Ovary (tissue), 9 donors: Measurements from ENCODE around the gene FBXO11. TPM values are rescaled to one million over a fixed set of nuclear protein-coding genes. Genes with fewer than 3 reads are reported as not detected.

Experiments
- DNase-seq, 5 donors: peaks; one replicate each; pipeline ENCODE4 v3.0.0-alpha.2; 2019 to 2020
- H3K27ac ChIP-seq, 2 donors: fragments of 200-600 bp; one replicate each; pipeline versions ENCODE4 v1.5.1 to v1.8.0; 2019 to 2022
- H3K27me3 ChIP-seq: fragments of 200-600 bp; one replicate; pipeline ENCODE4 v1.8.0; 2022
- H3K36me3 ChIP-seq: fragments of 200-600 bp; sonication (generic); one replicate; pipeline ENCODE4 v1.5.1; 2019
- H3K4me1 ChIP-seq: one replicate; pipeline ENCODE4 v1.8.1; 2013; ENCODE audit warnings: mild to moderate bottlenecking, moderate library complexity; ENCODE audit not compliant: insufficient read depth
- H3K4me3 ChIP-seq: fragments of 200-600 bp; sonication (generic); one replicate; pipeline ENCODE4 v1.5.1; 2017
- H3K9me3 ChIP-seq, 2 donors: fragments of 200-600 bp in 1 of 2; sonication (generic) in 1 of 2; one replicate each; pipeline versions ENCODE4 v1.5.1 to v1.8.1; 2013 to 2019; ENCODE audit warnings: mild to moderate bottlenecking in 1 of 2, moderate library complexity in 1 of 2
- EP300 ChIP-seq: sonication (generic); formaldehyde crosslinking; IDR thresholded peaks from one replicate; pipeline ENCODE4 v1.6.1; 2017; ENCODE audit warnings: antibody characterized with exemption
- POLR2A ChIP-seq: fragments of 450-650 bp; IDR thresholded peaks from one replicate; pipeline ENCODE4 v1.6.1; 2017; ENCODE audit warnings: antibody characterized with exemption, mild to moderate bottlenecking, moderate library complexity
- WGBS, 3 donors: extraction: QIAGEN DNeasy Blood & Tissue Kit in 1 of 3; methylation state at CpG; one replicate each; pipeline versions ENCODE4 v1.1.5 to v1.1.7; 2013 to 2017; 5-methylcytosine and 5-hydroxymethylcytosine counted together
- intact Hi-C, 4 donors: fragments of 100-400 bp; cut with DNase I; formaldehyde crosslinking; loops; one replicate each; pipeline versions ENCODE4 v1.11.0 to v1.15.1; 2022 to 2023
- polyA plus RNA-seq, 2 donors: library from polyadenylated mRNA; stranded (reverse); fragments of 200-250 nt in 1 of 2; fragments of 350-450 nt in 1 of 2; fragmentation: Illumina TruSeq in 1 of 2; extraction: RNeasy Lipid Tissue Mini Kit (QIAGEN cat#74804) in 1 of 2; gene quantifications; one replicate each; pipeline ENCODE4 v1.2.3, GENCODE V29; 2013 to 2014
- total RNA-seq, 7 donors: library from RNA; depleted of rRNA in 2 of 7; stranded (reverse); fragments of >200 nt in 2 of 7; fragmentation: NEBNext Ultra II Directional in 3 of 7; extraction: Animal tissue kit (Norgen Biotek cat#: 25700) in 3 of 7; gene quantifications; one replicate each; pipeline versions ENCODE4 v1.1.0 to v1.2.4, GENCODE V29; 2016 to 2023
- TF ChIP-seq, protein P1 (sequence below), 3 donors: fragments of 450-650 bp in 2 of 3; fragments of 200-600 bp in 1 of 3; IDR thresholded peaks; one replicate each; pipeline versions ENCODE4 v1.5.1 to v1.8.0; 2016 to 2022; ENCODE audit warnings: antibody characterized with exemption in 3 of 3, mild to moderate bottlenecking in 1 of 3
- donor health status: DM: no; HTN: no; CAD: no; lungs with moderate emphysema.
- donor health status: DM: no; HTN: no; CAD: no.
- donor health status: Bipolar disorder and iron deficiency.
- donor health status: DM: yes; HTN: yes; CAD: no.
- donor health status: DM: no; HTN: no; CAD: no.
- donor health status: DM: yes; HTN: yes; CAD: no.

The FBXO11 gene
- total and polyA plus RNA-seq, 9 donors: 35.6 to 85.9 (median 71.1) TPM

DNA sequence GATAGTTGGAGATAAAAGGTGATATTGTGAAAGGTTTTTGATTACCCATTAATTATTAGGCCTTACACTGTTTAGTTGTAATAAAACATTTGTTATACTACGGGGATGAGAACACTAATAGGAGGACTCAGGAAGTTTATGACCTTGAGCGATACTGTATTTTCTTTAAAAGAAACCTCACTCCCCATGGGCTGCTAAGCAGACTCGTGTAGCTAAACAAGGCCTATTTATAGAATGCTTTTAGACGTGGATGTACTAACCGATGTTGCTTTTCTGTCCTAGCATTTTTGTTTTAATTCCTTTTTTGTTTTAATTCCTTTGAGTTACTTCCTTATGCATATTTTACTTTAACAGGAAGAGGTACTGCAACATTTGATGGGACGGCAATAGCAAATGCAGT, 100.4 kb downstream of the FBXO11 start:
- DNase-seq: no peak
- intact Hi-C loops: no loop called here
- peaks cover 0 to 9% of the 10 kb centered on the region in 2 donors for H3K9me3 ChIP-seq
- no peaks in the 10 kb centered on the region for H3K36me3 ChIP-seq
- H3K27ac ChIP-seq: no peak overlapping the region
- WGBS, 3 donors: 7 to 17% (median 8%) methylated on average over 6 of the region's 6 CpGs
- H3K27me3 ChIP-seq: no peaks in the 10 kb centered on the region
- TF ChIP-seq POLR2A (no peak), EP300 (no peak)
- TF ChIP-seq, protein P1, sequence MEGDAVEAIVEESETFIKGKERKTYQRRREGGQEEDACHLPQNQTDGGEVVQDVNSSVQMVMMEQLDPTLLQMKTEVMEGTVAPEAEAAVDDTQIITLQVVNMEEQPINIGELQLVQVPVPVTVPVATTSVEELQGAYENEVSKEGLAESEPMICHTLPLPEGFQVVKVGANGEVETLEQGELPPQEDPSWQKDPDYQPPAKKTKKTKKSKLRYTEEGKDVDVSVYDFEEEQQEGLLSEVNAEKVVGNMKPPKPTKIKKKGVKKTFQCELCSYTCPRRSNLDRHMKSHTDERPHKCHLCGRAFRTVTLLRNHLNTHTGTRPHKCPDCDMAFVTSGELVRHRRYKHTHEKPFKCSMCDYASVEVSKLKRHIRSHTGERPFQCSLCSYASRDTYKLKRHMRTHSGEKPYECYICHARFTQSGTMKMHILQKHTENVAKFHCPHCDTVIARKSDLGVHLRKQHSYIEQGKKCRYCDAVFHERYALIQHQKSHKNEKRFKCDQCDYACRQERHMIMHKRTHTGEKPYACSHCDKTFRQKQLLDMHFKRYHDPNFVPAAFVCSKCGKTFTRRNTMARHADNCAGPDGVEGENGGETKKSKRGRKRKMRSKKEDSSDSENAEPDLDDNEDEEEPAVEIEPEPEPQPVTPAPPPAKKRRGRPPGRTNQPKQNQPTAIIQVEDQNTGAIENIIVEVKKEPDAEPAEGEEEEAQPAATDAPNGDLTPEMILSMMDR (IDR thresholded peaks at IDR 0.05): no peak
- H3K4me3 ChIP-seq: no peak overlapping the region
- no peaks in the 10 kb centered on the region for H3K4me1 ChIP-seq

DNA sequence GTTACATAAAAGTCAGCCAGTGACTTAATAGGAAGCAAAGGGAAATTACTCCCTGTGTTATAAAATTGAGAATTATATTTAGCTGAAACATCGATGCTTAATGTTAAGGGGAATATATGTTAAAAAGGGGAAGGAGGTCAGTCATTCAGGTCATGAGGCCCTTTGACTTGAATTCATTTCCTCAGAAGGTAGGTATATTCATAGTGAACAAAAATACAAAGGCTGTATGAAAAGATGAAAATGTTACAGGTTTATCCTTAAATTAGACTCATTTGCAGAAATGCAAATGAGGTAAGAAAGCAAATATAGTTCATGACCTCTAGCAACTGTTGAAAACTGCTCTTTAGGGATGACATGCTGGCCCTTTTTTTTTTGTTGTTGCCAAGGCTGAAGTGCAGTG, 102.5 kb downstream of the FBXO11 start:
- DNase-seq: no peak
- no peaks in the 10 kb centered on the region for H3K27me3 ChIP-seq
- WGBS, 3 donors: 90 to 99% (median 94%) methylated on average over 1 of the region's 1 CpG
- H3K27ac ChIP-seq: no peak overlapping the region
- TF ChIP-seq, protein P1 (IDR thresholded peaks at IDR 0.05): no peak
- no peak for TF ChIP-seq EP300
- no peak for TF ChIP-seq POLR2A
- intact Hi-C loops: no loop called here
- no peaks in the 10 kb centered on the region for H3K36me3 ChIP-seq
- H3K9me3 ChIP-seq: peaks cover 0 to 9% of the 10 kb centered on the region in 2 donors
- H3K4me3 ChIP-seq: no peak overlapping the region
- no peaks in the 10 kb centered on the region for H3K4me1 ChIP-seq

DNA sequence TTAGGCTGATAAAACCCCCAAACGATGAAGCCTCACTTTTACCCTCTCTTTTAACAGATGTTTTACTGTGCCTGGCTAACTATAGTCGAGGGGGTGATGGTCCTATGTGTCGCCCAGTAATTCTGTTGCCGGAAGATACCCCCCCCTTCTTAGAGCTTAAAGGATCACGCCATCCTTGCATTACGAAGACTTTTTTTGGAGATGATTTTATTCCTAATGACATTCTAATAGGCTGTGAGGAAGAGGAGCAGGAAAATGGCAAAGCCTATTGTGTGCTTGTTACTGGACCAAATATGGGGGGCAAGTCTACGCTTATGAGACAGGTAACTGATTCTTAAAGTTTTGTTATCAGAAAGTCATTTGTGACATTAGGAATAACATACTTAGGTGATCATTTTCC, 102.9 kb downstream of the FBXO11 start:
- no peaks in the 10 kb centered on the region for H3K4me1 ChIP-seq
- intact Hi-C loops: no loop called here
- no peaks in the 10 kb centered on the region for H3K36me3 ChIP-seq
- peaks cover 0 to 9% of the 10 kb centered on the region in 2 donors for H3K9me3 ChIP-seq
- H3K27ac ChIP-seq: no peak overlapping the region
- WGBS, 3 donors: 97 to 99% (median 99%) methylated on average over 7 of the region's 7 CpGs
- TF ChIP-seq, protein P1 (IDR thresholded peaks at IDR 0.05): no peak
- no peak for TF ChIP-seq POLR2A
- no peak for TF ChIP-seq EP300
- DNase-seq: no peak
- H3K27me3 ChIP-seq: no peaks in the 10 kb centered on the region
- no peak overlapping the region for H3K4me3 ChIP-seq

DNA sequence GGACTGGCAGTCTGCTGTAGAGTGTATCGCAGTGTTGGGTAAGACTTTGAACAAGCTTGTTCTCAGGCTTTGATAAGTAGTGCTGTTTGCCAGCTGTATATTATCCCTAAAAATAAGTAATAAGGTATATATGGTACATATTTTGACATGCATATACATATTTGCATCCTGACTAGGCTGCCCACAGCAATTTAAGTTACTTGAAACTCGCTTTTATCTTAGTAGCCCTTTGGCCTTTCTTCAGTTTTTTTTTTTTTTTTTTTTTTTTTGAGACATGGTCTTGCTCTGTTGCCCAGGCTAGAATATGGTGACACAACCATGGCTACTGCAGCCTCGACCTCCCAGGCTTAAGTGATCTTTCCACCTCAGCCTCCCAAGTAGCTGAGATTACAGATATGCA, 105.2 kb downstream of the FBXO11 start:
- peaks cover 0 to 9% of the 10 kb centered on the region in 2 donors for H3K9me3 ChIP-seq
- no peaks in the 10 kb centered on the region for H3K4me1 ChIP-seq
- no peaks in the 10 kb centered on the region for H3K36me3 ChIP-seq
- 77 to 90% (median 90%) methylated on average over 3 of the region's 3 CpGs for WGBS, 3 donors
- no peak overlapping the region for H3K27ac ChIP-seq
- DNase-seq: no peak
- TF ChIP-seq, protein P1 (IDR thresholded peaks at IDR 0.05): no peak
- TF ChIP-seq EP300 (no peak), POLR2A (no peak)
- no peak overlapping the region for H3K4me3 ChIP-seq
- intact Hi-C loops: no loop called here
- H3K27me3 ChIP-seq: no peaks in the 10 kb centered on the region
